Epidermal melanocyte (primary cell): ENCODE data around the gene NPEPPS.

Experiments used
- DNase-seq: peaks from one replicate; pipeline ENCODE4 v3.0.0; 2011; ENCODE audit warnings: low spot score; ENCODE audit not compliant: insufficient read length

The NPEPPS gene

DNA sequence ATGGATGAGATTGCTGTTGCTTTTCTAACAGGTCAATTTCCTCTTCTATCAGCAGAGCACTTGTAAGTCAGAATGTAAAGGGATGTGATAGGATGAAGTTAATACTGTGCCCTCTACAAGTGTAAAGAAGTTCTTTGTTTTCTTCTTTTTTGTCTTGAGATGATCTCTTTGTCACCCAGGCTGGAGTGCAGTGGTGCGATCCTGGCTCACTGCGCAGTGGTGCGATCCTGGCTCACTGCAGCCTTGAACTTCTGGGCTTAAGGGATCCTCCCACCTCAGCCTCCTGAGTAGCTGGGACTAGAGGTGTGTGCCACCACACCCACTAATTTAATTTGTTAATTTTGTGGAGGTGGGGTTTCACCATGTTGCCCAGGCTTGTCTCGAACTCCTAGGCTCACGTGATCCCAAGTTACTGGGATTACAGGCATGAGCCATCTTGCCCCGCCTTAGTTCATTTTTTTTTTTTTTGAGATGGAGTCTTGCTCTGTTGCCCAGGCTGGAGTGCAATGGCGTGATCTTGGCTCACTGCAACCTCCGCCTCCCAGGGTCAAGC is 97.2 kb downstream of the NPEPPS start:
- no peak for DNase-seq

DNA sequence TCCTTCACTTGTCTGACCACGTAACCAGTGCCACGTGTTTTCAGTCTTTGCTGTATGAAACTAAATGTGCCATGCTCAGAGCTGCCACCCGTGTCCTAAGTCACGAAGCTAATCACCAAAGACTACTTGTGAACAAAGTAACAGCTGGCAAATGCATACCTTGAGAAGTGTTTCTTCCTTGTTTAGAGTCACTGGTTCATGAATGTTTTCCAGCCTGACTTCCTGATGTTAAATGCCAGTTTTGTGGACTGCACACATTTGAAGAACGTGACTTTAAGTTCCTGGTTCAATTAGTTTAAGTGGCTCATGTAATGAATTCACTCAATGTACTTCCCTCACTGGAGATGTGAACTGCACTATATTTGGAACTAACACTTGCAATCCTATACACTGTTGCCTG is 98.9 kb downstream of the NPEPPS start:
- no peak for DNase-seq

- no peak for DNase-seq
These were observed 99.7 kb downstream of the NPEPPS start for GRCh38 chr17:47630614-47631013.

GRCh38 chr17:47632991-47633390 is 102.1 kb downstream of the NPEPPS start:
- DNase-seq, result no peak

DNA sequence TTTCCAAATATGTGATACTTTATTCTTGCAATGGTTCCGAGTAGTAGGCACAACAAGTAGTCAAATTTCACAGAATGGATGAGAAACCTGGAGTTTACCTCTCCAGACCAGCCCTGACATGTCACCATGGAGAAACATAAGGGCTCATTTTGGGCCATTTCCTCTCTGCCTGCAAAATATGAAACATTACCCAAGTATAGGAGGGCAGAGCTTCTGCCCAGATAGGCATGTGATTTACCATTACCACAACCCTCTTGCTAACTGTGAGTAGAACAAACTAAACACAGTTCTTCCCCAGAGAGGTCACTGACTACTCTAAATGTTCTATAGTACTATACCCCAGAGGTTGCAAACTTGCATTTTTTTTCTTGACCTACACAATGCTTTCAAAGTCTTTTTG is 103.1 kb downstream of the NPEPPS start:
- DNase-seq, result no peak

GRCh38 chr17:47634870-47635269 is 104.0 kb downstream of the NPEPPS start:
- no peak for DNase-seq

GRCh38 chr17:47635734-47636133 is 104.8 kb downstream of the NPEPPS start:
- DNase-seq, result no peak

DNA sequence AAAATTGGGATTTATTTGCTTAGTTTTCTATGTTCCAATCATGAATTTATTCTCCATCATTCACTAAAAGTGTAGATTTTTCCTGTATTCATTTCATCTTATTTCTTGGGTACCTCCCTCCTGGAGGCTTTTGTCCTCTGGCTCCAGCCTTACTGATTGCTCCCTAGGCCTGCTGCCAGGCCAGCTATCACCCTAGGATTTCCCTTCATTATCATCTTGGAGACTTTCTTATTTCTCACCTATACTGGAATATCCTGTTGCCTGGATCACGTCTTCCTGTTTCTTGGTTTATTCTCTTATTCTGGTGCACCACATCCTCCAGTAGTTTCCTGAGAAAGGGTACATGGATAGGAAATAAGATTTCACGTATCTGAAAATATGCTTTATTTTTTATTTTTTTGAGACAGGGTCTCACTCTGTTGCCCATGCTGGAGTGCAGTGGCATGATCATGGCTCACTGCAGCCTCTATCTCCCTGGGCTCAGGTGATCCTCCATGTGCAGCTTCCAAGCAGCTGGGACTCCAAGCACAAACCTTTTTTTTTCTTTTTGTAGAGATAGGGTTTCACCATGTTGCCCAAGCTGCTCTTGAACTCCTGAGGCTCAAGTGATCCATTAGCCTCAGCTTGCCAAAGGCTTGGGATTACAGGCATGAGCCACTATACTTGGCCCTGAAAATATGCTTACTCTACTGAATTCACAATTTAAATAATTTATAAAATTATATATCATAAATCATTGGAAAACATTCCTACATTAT is 105.5 kb downstream of the NPEPPS start:
- no peak for DNase-seq

DNA sequence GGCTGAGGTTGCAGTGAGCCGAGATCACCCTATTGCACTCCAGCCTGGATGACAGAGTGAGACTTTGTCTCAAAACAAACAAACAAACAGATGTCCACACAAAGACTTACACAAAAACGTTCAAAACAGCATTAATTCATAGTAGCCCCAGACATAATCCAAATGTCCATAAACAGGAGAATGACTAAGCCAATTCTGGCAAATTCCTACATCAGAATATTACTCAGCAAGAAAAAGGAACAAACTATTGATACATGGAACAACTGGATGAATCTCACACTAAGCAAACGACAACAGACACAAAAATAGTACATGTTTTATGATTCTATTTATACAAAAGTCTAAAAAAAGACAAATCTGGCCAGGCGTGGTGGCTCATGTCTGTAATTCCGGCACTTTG is 108.0 kb downstream of the NPEPPS start:
- no peak for DNase-seq

DNA sequence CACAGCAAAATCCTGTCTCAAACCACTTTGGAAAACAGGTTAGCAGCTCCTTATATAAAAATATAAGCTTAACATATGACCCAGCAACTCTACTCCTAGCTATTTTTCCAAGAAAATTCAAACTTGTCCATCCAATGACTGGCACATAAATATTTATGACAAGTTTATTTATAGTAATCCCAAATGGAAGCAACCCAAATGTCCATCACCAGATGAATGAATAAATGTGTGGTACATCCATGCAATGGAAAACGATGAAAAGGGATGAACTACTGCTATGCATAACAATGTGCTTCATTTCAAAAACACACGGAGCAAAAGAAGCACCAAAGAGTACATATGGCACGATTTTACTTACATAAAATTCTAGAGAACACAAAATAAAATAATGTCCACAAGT is 109.2 kb downstream of the NPEPPS start:
- no peak for DNase-seq

- no peak for DNase-seq
These were observed 110.3 kb downstream of the NPEPPS start for GRCh38 chr17:47641202-47641601.

GRCh38 chr17:47643116-47643515 is 112.2 kb downstream of the NPEPPS start:
- DNase-seq, result no peak

- DNase-seq, result no peak
These were observed 113.4 kb downstream of the NPEPPS start for GRCh38 chr17:47644324-47644723.

DNA sequence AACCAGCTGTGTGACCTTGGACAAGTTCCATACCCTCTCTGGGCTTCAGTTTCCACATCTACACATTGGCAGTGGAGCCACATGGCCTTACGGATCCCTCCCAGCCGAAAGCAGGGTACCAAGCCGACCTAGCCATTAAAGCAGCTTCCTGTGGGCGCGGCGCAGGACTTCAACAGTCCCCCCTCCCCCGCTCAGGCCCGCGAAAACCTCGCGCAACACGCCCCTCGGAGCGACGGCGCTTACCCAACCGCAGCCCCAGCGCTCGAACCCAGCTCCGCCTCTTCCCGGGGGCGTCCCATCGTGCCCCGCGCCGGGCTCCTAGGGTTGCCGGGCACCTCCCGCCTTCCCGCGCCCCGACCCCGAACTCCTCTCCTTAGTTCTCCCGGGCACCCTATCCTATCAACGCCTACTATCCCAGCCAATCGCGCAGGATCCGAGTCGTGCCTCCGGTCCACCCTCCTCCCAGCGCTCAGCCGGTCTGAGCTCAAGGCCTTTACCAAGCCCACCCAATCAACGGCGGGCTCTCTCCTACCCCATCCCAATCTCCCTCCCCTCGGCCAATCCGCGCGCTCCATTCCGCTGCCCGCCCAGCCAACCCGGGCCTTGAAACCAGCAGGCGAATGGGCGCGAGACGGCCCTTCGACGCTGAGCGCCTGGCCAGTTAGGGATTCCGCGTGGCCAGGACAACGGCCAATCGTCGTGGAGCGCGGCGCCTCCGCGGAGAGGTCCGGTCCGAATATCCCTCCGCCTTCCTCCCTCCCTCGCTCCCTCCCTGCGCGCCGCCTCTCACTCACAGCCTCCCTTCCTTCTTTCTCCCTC is 118.5 kb downstream of the NPEPPS start, which contains the start of gene KPNB1:
KPNB1 (plus strand) TSS at position 767 of the 819 bp plus-strand sequence. CDS start 326 bp downstream, outside the sequence.
- DNase-seq, result peak; percentile 74

- no peak for DNase-seq
These were observed 119.1 kb downstream of the NPEPPS start for GRCh38 chr17:47649972-47650524.

- DNase-seq, result peak; percentile 75
These were observed 119.9 kb downstream of the NPEPPS start for GRCh38 chr17:47650525-47651522.

- DNase-seq, result no peak
These were observed 120.8 kb downstream of the NPEPPS start for GRCh38 chr17:47651704-47652103.

GRCh38 chr17:47652570-47652969 is 121.7 kb downstream of the NPEPPS start:
- no peak for DNase-seq

- no peak for DNase-seq
These were observed 122.5 kb downstream of the NPEPPS start for GRCh38 chr17:47653442-47653841.

GRCh38 chr17:47654991-47655390 is 124.1 kb downstream of the NPEPPS start:
- DNase-seq, result no peak

DNA sequence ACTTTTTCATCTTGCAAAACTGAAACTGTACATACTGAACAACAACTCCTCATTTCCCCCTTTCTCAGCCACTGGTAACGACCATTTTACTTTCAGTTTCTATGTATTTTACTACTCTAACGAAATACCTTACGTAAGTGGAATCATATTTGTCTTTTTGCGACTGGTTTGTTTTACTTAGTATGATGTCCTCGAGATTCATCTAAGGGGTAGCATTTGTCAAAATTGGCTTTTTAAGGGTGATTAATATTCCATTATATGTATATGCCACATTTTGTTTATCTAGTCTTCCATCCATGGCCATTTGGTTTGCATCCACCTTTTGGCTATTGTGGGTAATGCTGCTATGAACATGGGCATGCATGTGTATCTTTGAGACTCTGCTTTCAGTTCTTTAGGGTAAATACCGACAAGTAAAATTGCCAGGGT is 129.2 kb downstream of the NPEPPS start:
- DNase-seq, result no peak
